Muscle layer of duodenum (tissue), 2 donors: ENCODE data around the gene PABPC3.

Source experiments
- H3K27ac ChIP-seq: one replicate; pipeline ENCODE4 v1.7.0; 2013; ENCODE audit warnings: mild to moderate bottlenecking, low read length
- H3K27me3 ChIP-seq: one replicate; pipeline ENCODE4 v1.7.0; 2013; ENCODE audit warnings: low read depth, mild to moderate bottlenecking, control low read depth, low read length
- H3K36me3 ChIP-seq, 2 donors: one replicate each; pipeline ENCODE4 v1.7.0; 2013; ENCODE audit warnings: low read length in 2 of 2, control low read depth in 1 of 2, mild to moderate bottlenecking in 1 of 2; ENCODE audit not compliant: insufficient read depth in 2 of 2, control insufficient read depth in 1 of 2
- H3K4me1 ChIP-seq, 2 donors: one replicate each; pipeline ENCODE4 v1.7.0; 2013; ENCODE audit warnings: low read length in 2 of 2, mild to moderate bottlenecking in 2 of 2, control low read depth in 1 of 2, moderate library complexity in 1 of 2; ENCODE audit not compliant: insufficient read depth in 2 of 2, control insufficient read depth in 1 of 2
- H3K4me3 ChIP-seq, 2 donors: one replicate each; pipeline ENCODE4 v1.7.0; 2013; ENCODE audit warnings: low read length in 2 of 2, low read depth in 1 of 2, mild to moderate bottlenecking in 1 of 2
- H3K9me3 ChIP-seq, 2 donors: one replicate each; pipeline ENCODE4 v1.7.0; 2013; ENCODE audit warnings: low read length in 2 of 2, control low read depth in 1 of 2, mild to moderate bottlenecking in 1 of 2; ENCODE audit not compliant: control insufficient read depth in 1 of 2
- donor health status: healthy.

The PABPC3 gene

GRCh38 chr13:25141042-25141441 lies 45.1 kb downstream of the PABPC3 start:
- no peaks in the 10 kb centered on the region for H3K9me3 ChIP-seq
- H3K27me3 ChIP-seq, result no peaks in the 10 kb centered on the region
- H3K4me3 ChIP-seq, result no peak overlapping the region
- no peaks in the 10 kb centered on the region for H3K36me3 ChIP-seq
- no peak overlapping the region for H3K27ac ChIP-seq
- H3K4me1 ChIP-seq, result no peaks in the 10 kb centered on the region

DNA sequence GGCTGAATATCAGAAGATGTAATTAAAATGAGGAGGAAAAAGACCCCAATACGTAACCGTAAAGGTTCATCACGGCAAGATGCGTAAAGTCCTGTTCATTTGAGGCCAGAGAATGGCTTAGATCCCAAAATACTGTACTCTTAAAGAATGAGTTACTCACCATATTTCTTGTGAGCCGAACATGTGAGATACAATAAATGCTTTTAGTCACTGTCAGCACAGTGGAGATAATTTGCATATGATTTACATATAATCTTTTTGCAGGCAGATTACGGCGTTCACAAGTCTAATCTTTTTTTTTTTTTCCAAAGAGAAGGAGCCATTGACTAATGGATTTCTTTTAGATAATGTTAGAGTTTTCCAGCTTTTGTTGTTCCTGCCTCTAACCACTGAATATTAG lies 47.8 kb downstream of the PABPC3 start:
- H3K27ac ChIP-seq, result no peak overlapping the region
- H3K36me3 ChIP-seq, result no peaks in the 10 kb centered on the region
- H3K9me3 ChIP-seq, result peaks cover 0 to 3% of the 10 kb centered on the region in 2 donors
- H3K4me3 ChIP-seq, result no peak overlapping the region
- no peaks in the 10 kb centered on the region for H3K27me3 ChIP-seq
- no peaks in the 10 kb centered on the region for H3K4me1 ChIP-seq

GRCh38 chr13:25147638-25148401 lies 51.9 kb downstream of the PABPC3 start:
- Histone ChIP-seq H3K27me3 (peaks cover 7% of the 10 kb centered on the region), H3K9me3 (peaks cover 0 to 3% of the 10 kb centered on the region in 2 donors), H3K36me3 (no peaks in the 10 kb centered on the region), H3K4me3 (no peak overlapping the region), H3K27ac (no peak overlapping the region), H3K4me1 (no peaks in the 10 kb centered on the region)

- Histone ChIP-seq H3K9me3 (peaks cover 0 to 3% of the 10 kb centered on the region in 2 donors), H3K27me3 (peaks cover 9% of the 10 kb centered on the region), H3K36me3 (no peaks in the 10 kb centered on the region), H3K27ac (no peak overlapping the region), H3K4me1 (no peaks in the 10 kb centered on the region), H3K4me3 (no peak overlapping the region)
Observed at GRCh38 chr13:25148402-25148771, 52.5 kb downstream of the PABPC3 start.
